Loucy (cell line): ENCODE measurements around the gene TBX15.

Experiments
- H2AFZ ChIP-seq: fragments of 200-600 bp; sonication (generic); 2 replicates; pipeline ENCODE4 v1.6.0; 2016; ENCODE audit warnings: antibody characterized with exemption, mild to moderate bottlenecking, low read length, moderate library complexity
- H3F3A ChIP-seq: fragments of 200-600 bp; 2 replicates; pipeline ENCODE4 v1.6.0; 2016; ENCODE audit warnings: antibody characterized with exemption, low read depth, mild to moderate bottlenecking
- H3K27me3 ChIP-seq: fragments of 200-600 bp; sonication (generic); 2 replicates; pipeline ENCODE4 v1.6.1; 2014; ENCODE audit warnings: low read length, mild to moderate bottlenecking; ENCODE audit not compliant: insufficient read depth, poor library complexity, severe bottlenecking
- H3K36me3 ChIP-seq: fragments of 200-600 bp; sonication (generic); 2 replicates; pipeline ENCODE4 v1.6.1; 2016; ENCODE audit warnings: low read length; ENCODE audit not compliant: insufficient read depth
- H3K4me1 ChIP-seq: fragments of 200-600 bp; sonication (generic); 2 replicates; pipeline ENCODE4 v1.5.1; 2014; ENCODE audit warnings: low read length, mild to moderate bottlenecking; ENCODE audit not compliant: insufficient read depth, poor library complexity, severe bottlenecking
- H3K4me2 ChIP-seq: fragments of 200-600 bp; sonication (generic); 2 replicates; pipeline ENCODE4 v1.6.0; 2014; ENCODE audit warnings: antibody characterized with exemption, low read length, low read depth, mild to moderate bottlenecking; ENCODE audit not compliant: poor library complexity, severe bottlenecking
- H3K4me3 ChIP-seq: fragments of 200-600 bp; sonication (generic); 2 replicates; pipeline ENCODE4 v1.5.1; 2014; ENCODE audit warnings: low read length, mild to moderate bottlenecking, mixed read lengths; ENCODE audit not compliant: poor library complexity, severe bottlenecking
- H3K79me2 ChIP-seq: fragments of 200-600 bp; sonication (generic); 2 replicates; pipeline ENCODE4 v1.6.1; 2014; ENCODE audit warnings: low read length; ENCODE audit not compliant: insufficient read depth
- H3K9ac ChIP-seq: fragments of 200-600 bp; sonication (generic); 2 replicates; pipeline ENCODE4 v1.6.0; 2014; ENCODE audit warnings: mild to moderate bottlenecking, low read depth, low read length, moderate library complexity; ENCODE audit not compliant: poor library complexity, severe bottlenecking
- H3K9me2 ChIP-seq: fragments of 200-600 bp; sonication (generic); replicated peaks from 2 replicates; pipeline ENCODE4 v1.6.1; 2016; ENCODE audit warnings: low read depth, low read length, mixed read lengths
- H3K9me3 ChIP-seq: fragments of 200-600 bp; sonication (generic); 2 replicates; pipeline ENCODE4 v1.6.1; 2014; ENCODE audit warnings: mild to moderate bottlenecking, antibody characterized with exemption, low read length, low read depth; ENCODE audit not compliant: insufficient read depth
- H4K20me1 ChIP-seq: fragments of 200-600 bp; sonication (generic); 2 replicates; pipeline ENCODE4 v1.6.0; 2014; ENCODE audit warnings: antibody characterized with exemption, low read length, mild to moderate bottlenecking; ENCODE audit not compliant: insufficient read depth, poor library complexity, severe bottlenecking
- EZH2phosphoT487 ChIP-seq: fragments of 200-600 bp; IDR thresholded peaks from 2 replicates; pipeline ENCODE4 v1.6.1; 2018; ENCODE audit warnings: antibody characterized with exemption, mild to moderate bottlenecking, moderate library complexity, borderline replicate concordance
- TF ChIP-seq, protein P1 (sequence below): fragments of 200-600 bp; sonication (generic); conservative IDR thresholded peaks from 2 replicates; pipeline ENCODE4 v1.5.1; 2014; ENCODE audit warnings: mild to moderate bottlenecking, antibody characterized with exemption, low read length

Gene TBX15

DNA sequence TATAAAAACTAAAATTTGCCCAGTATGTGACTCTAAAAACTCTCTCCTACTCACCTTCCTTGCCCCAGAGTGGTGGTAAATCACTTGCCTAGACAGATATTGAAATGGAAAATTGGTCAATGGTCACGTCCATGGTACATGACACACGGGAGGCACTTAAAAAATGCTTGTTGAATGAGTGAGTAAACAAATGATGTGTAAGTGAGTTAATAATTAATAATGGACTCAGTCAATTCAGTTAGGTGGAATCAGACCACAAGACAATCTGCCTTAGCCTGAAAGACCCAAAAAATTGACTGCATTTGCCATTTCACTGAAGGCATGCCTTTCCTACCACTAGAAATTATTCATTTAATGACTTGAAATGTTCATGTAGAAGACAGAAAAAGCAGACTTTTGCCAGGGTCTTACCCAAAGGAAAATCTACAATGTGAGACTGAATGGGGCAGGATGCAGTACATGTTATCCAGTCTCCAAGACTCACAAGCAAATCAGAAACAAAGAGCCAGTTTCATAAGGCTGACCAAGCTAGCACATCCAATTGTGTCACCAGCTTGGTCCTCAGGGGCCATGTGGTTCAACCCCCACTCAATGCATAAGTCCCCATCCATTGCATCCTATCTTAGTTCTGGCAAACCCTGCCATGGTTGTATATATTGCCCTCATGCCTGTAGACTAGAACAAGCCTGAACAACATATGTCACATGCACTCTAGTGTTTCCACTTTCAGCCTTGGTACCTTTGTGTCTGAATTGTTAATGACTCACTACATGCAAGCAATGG, 73.6 kb downstream of the TBX15 start:
- no peaks in the 10 kb centered on the region for H3K36me3 ChIP-seq
- no peak overlapping the region for H2AFZ ChIP-seq
- no peaks in the 10 kb centered on the region for H3K27me3 ChIP-seq
- H4K20me1 ChIP-seq = no peaks in the 10 kb centered on the region
- H3F3A ChIP-seq = no peaks in the 10 kb centered on the region
- no peak overlapping the region for H3K9ac ChIP-seq
- no peaks in the 10 kb centered on the region; the same call in 1 of the 2 replicates for H3K9me3 ChIP-seq
- H3K4me1 ChIP-seq = no peaks in the 10 kb centered on the region
- H3K9me2 ChIP-seq = no peaks in the 10 kb centered on the region; the same call in 1 of the 2 replicates
- no peak overlapping the region for H3K4me3 ChIP-seq
- no peak overlapping the region for H3K4me2 ChIP-seq
- TF ChIP-seq EZH2phosphoT487 = no peak
- TF ChIP-seq, protein P1, sequence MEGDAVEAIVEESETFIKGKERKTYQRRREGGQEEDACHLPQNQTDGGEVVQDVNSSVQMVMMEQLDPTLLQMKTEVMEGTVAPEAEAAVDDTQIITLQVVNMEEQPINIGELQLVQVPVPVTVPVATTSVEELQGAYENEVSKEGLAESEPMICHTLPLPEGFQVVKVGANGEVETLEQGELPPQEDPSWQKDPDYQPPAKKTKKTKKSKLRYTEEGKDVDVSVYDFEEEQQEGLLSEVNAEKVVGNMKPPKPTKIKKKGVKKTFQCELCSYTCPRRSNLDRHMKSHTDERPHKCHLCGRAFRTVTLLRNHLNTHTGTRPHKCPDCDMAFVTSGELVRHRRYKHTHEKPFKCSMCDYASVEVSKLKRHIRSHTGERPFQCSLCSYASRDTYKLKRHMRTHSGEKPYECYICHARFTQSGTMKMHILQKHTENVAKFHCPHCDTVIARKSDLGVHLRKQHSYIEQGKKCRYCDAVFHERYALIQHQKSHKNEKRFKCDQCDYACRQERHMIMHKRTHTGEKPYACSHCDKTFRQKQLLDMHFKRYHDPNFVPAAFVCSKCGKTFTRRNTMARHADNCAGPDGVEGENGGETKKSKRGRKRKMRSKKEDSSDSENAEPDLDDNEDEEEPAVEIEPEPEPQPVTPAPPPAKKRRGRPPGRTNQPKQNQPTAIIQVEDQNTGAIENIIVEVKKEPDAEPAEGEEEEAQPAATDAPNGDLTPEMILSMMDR = no peak
- H3K79me2 ChIP-seq = no peaks in the 10 kb centered on the region

DNA sequence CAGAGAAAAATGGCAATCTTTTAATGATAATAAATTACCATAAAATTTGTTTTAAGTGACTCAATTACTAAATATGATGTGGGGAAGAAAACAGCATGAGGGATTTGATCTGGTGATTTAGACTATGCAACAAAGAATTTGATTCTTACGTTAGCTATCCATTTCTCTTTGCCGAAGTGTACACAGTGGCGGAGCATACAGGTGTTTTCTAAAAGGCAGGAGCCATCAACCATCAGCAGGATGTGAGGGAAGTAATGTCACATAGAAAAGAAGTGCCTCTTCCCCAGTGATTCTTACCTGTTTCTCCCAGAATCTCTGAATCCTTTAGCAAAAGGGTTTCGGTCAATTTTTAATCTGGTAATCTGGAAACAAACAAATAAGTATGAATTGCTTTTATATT, 74.3 kb downstream of the TBX15 start:
- no peaks in the 10 kb centered on the region for H4K20me1 ChIP-seq
- no peaks in the 10 kb centered on the region for H3K36me3 ChIP-seq
- TF ChIP-seq EZH2phosphoT487 = no peak
- TF ChIP-seq, protein P1 = no peak
- H3K4me1 ChIP-seq = no peaks in the 10 kb centered on the region
- no peaks in the 10 kb centered on the region for H3F3A ChIP-seq
- no peak overlapping the region for H3K4me3 ChIP-seq
- H3K9me3 ChIP-seq = no peaks in the 10 kb centered on the region; the same call in 1 of the 2 replicates
- no peak overlapping the region for H3K9ac ChIP-seq
- H3K4me2 ChIP-seq = no peak overlapping the region
- H3K79me2 ChIP-seq = no peaks in the 10 kb centered on the region
- H2AFZ ChIP-seq = no peak overlapping the region
- no peaks in the 10 kb centered on the region for H3K27me3 ChIP-seq
- no peaks in the 10 kb centered on the region; the same call in 1 of the 2 replicates for H3K9me2 ChIP-seq

DNA sequence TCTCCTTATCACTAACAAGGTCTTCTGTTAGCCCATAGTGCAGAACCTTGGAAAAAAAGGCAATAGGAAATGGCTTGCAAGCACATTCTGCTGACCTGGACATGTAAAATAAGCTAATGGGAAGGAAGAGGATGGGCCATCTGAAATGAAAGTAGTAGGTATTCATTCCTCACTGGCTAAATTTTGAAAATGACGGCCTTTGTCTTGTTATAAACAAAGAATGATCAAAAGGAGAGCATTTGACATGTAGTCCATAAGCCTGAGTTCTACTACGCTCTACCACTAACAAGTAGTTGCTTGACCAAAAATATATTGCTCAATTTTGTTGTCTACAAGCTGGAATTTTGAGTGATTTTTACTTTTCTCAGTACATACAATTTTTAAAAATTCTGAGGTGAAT, 75.6 kb downstream of the TBX15 start:
- H3K79me2 ChIP-seq = no peaks in the 10 kb centered on the region
- H3K27me3 ChIP-seq = no peaks in the 10 kb centered on the region
- no peak overlapping the region for H3K9ac ChIP-seq
- no peaks in the 10 kb centered on the region; the same call in 1 of the 2 replicates for H3K9me3 ChIP-seq
- no peaks in the 10 kb centered on the region for H3F3A ChIP-seq
- H2AFZ ChIP-seq = no peak overlapping the region
- no peaks in the 10 kb centered on the region for H3K9me2 ChIP-seq
- H3K4me2 ChIP-seq = no peak overlapping the region
- H3K4me1 ChIP-seq = no peaks in the 10 kb centered on the region
- no peaks in the 10 kb centered on the region for H3K36me3 ChIP-seq
- TF ChIP-seq EZH2phosphoT487 = no peak
- TF ChIP-seq, protein P1 = no peak
- no peaks in the 10 kb centered on the region for H4K20me1 ChIP-seq
- no peak overlapping the region for H3K4me3 ChIP-seq
